GM12801 (cell line): ENCODE data around the gene SH3PXD2B.

Experiments
- TF ChIP-seq, protein P1 (sequence below): IDR thresholded peaks from one replicate; pipeline ENCODE4 v1.5.1; 2011; ENCODE audit warnings: control low read depth; ENCODE audit not compliant: insufficient read length; ENCODE audit errors: extremely low read depth

The SH3PXD2B gene

DNA sequence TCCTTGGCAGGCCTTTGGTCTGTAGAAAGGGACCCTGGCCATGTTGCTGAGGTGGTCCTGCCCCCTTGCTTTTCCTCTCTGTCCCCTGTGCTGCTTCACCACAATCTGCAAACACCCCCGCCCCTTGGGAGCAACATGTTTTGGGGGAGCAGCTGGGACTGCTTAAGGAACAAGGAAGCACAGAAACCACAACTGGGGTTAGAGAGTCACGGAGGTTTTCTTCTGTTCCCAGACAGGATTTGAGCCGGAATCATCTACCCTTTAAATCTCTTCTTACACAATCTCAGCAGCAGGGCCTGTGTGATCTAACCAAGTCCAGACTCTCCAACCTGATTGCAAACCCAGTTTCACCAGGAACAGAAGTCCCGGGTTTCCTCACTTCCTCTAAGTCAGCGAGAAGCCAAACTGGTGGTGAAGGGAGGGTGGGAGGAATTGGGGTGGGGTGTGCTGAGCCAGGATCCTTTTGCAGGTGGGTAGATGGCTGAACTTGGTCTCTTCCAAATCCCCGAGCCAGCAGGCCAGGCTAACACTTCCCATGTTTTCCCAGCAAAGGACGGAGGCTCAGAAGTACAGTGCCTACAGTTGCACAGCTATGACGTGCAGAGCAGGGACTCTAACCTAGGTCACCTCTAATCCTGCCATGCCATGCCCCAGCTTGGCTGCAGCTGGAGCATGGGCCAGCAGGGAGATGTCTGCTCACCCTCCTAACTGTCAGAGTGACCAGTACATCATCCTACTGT is 25.0 kb downstream of the SH3PXD2B start:
- TF ChIP-seq, protein P1, sequence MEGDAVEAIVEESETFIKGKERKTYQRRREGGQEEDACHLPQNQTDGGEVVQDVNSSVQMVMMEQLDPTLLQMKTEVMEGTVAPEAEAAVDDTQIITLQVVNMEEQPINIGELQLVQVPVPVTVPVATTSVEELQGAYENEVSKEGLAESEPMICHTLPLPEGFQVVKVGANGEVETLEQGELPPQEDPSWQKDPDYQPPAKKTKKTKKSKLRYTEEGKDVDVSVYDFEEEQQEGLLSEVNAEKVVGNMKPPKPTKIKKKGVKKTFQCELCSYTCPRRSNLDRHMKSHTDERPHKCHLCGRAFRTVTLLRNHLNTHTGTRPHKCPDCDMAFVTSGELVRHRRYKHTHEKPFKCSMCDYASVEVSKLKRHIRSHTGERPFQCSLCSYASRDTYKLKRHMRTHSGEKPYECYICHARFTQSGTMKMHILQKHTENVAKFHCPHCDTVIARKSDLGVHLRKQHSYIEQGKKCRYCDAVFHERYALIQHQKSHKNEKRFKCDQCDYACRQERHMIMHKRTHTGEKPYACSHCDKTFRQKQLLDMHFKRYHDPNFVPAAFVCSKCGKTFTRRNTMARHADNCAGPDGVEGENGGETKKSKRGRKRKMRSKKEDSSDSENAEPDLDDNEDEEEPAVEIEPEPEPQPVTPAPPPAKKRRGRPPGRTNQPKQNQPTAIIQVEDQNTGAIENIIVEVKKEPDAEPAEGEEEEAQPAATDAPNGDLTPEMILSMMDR, result no peak

DNA sequence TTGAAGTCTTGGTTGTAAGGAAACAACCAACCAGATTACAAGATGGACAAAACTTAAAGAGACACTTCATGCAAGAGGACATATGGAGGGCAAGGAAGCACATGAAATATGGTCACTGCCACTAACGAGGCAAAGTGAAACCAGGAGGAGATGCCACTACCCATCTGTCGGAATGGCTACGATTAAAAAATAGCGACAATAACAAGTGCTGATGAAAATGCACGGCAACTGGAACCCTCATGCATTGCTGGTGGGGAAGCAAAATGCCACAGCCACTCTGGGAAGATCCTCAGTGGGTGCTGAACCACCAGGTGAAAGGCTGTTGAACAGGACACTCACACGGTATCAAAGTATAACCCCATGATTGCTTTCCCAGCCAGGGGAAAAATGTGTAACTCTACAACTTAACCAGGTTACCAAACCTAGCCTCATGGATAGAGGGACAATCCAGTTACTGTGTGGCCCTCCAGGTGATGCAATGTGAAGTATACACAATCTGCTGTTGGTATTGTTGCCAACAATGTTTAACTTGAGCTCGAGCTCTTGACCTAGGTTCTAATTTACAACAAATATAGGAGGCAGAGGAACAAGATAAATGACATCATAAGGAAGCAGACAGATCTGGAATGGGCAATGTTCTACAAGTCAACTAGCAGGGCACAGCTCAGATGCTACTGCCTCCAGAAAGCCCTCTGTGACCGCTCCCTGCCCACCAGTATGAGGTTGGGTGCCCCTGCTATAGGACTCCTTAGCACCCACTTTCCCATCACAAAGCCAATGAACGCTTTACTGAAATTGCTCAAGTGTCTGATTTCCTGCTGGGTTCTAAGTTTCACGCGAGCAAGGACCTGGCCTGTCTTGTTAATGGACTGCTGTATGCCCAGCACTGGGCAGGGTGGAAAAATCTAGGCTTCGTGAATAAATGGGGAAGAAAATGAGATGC is 25.8 kb downstream of the SH3PXD2B start:
- TF ChIP-seq, protein P1, result no peak

DNA sequence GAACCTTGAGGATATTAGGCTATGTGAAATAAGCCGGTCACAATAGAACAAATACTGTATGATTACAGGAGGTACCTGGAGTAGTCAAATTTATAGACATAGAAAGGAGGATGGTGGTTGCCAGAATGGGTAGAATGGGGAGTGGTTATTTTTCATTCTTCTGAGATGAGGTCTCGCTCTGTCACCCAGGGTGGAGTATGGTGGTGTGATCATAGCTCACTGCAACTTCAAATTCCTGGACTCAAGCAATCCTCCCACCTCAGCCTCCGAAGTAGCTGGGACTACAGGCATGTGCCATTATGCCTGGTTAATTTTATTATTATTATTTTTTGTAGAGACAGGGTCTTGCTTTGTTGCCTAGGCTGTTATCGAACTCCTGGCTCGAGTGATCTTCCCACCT is 27.1 kb downstream of the SH3PXD2B start:
- TF ChIP-seq, protein P1, result no peak

DNA sequence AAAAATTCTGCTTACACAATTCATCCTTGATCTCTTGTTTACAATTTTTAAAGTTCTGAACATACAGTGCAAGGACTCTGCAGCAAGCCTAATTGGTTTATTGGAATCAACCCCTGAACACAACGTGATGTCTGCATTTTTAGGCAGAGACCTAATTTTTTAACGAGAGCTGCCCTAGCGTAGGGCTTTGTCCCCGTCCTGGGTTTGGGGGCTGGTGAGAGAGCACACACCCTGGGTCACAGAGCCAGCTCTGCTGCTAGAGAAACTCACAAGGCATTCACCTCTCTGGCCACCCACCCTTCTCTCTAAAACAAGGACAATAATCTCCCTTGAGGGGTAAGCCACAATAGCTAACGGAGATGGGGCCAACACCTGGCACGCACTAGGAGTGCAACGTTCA is 28.2 kb downstream of the SH3PXD2B start:
- TF ChIP-seq, protein P1, result no peak

DNA sequence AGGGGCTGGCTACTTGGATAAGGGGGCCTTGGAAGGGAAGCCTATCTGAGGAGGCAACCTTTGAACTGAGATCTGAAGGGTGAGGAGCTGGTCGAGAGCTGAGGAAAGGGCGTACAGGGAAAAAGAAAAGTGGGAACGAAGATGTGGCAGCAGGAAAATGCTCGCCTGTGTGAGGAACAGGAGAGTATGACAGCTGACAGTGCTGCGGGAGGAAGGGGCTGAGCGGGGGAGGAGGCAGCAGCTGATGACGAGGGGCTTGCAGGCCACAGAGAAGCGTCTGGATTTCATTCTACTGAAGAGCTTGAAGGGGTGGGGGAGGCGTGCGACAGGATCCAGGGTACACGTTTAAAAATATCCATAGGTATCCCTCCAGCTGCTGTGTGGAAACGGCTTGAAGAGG is 28.9 kb downstream of the SH3PXD2B start:
- TF ChIP-seq, protein P1, result no peak

DNA sequence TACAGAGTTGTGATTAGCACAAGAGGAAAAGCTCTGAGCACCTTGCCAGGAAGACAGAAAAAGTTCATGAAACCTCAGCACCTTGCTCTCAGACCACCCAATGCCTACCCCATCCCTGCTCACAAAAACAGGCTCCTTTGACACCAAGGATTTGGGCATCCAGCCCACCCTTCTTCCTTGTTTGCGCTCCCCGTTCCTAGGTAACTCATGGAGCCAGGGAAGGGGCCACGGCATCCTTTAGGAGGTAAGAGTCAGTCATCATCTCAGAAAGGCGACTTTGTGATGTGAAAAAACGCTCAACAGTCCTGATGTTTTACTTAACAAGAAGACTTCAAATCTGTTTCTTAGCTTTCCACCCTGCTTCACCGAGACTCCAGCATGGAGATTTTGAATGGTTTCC is 29.5 kb downstream of the SH3PXD2B start:
- TF ChIP-seq, protein P1, result no peak

DNA sequence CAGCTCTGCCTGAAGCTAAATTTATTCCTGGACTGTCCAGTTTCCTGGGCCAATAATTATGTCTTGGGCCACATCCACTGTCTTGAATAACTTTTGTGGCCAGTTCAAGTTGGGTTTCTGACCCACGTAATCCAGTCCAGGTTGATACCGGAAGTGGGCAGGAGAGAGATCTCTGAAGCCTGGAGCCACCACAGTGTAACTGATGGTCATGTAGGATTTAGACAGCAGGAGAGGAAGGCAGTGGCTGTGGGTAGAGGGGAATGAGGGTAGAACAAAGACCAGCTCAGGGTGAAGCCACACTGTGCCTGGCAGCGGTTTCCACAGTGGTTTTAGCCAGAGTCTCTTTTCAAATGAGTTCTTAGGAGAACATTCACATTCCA is 30.2 kb downstream of the SH3PXD2B start:
- TF ChIP-seq, protein P1, result no peak
